ENCODE measurements around the gene PCBP3.

DNA sequence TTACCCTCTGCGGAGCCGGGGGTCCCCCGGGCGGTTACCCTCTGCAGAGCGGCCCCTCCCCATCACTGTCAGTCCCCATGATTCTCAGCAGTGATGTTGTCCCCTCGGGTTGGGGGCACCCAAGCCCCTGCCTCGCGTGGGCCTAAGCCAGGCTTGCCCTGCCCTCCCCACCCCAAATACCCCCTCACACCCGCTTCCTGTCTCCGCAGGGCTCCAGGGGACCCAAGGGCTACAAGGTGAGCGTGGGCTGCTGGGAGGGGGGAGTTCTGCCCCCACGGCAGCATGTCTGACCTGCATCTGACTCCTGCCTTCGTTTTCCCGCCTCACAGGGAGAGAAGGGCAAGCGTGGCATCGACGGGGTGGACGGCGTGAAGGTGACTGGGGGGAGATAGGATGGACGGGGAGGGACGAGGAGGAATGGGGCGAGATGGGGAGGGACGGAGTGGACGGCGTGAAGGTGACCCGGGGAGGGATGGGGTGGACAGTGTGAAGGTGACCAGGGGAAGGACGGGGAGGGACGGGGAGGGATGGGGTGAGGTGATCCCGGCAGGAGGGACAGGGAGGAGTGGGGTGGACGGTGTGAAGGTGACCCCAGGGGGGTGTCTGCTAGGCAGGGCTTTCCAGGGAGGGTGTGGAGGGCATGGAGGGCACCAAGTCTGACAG lies 346.7 kb downstream of the PCBP3 start:
- TF ChIP-seq CEBPB (IDR thresholded peaks at IDR 0.05; ENCODE audit: borderline replicate concordance in 1 of 2, low read depth in 2 of 2, low read length in 2 of 2), result no peak
- no peak for TF ChIP-seq TAF1 (IDR thresholded peaks at IDR 0.05; ENCODE audit: borderline replicate concordance, low read depth, low read length)
- TF ChIP-seq RAD21 (IDR thresholded peaks at IDR 0.05; ENCODE audit: insufficient read depth, low read depth, low read length), result no peak
- TF ChIP-seq CHD4 (IDR thresholded peaks at IDR 0.05), result no peak
- TF ChIP-seq GABPA (IDR thresholded peaks at IDR 0.05; ENCODE audit: low read depth), result no peak
- TF ChIP-seq CTCF (IDR thresholded peaks at IDR 0.05 in 2 of 3, conservative IDR thresholded peaks at IDR 0.05 in 1 of 3; ENCODE audit: control insufficient read depth in 2 of 3, extremely low read depth in 1 of 3, insufficient read depth in 1 of 3, low read depth in 3 of 3, low read length in 3 of 3), result no peak
- TF ChIP-seq POLR2A (IDR thresholded peaks at IDR 0.05; ENCODE audit: low read depth, low read length), result no peak
- no peak for TF ChIP-seq MYC (IDR thresholded peaks at IDR 0.05; ENCODE audit: insufficient read depth, insufficient read length, insufficient replicate concordance, low read length, severe bottlenecking)
- TF ChIP-seq NFIC (IDR thresholded peaks at IDR 0.05; ENCODE audit: low read depth, low read length), result no peak
- TF ChIP-seq NR2C2 (IDR thresholded peaks at IDR 0.05; ENCODE audit: borderline replicate concordance, control insufficient read depth, insufficient read length, low read depth), result no peak
- no peak for TF ChIP-seq NBN (IDR thresholded peaks at IDR 0.05)
- no peak for TF ChIP-seq CBX5 (IDR thresholded peaks at IDR 0.05; ENCODE audit: low read depth)

All from GM12878 (cell line).